NOMO-1 treated with dmso at 0.1 percent for 144 hours (cell line): ENCODE results near the gene ZFAND2B.
"Not testable (repeated sequence)": the region's sequence is repeated elsewhere in the genome, so short reads cannot be mapped to it uniquely, and the experiment has no call there.

Source experiments
- DNase-seq: peaks from one replicate; lab custom pipeline; 2025; ENCODE audit not compliant: unreplicated experiment; lab: John Stamatoyannopoulos, UW

ZFAND2B gene

DNA sequence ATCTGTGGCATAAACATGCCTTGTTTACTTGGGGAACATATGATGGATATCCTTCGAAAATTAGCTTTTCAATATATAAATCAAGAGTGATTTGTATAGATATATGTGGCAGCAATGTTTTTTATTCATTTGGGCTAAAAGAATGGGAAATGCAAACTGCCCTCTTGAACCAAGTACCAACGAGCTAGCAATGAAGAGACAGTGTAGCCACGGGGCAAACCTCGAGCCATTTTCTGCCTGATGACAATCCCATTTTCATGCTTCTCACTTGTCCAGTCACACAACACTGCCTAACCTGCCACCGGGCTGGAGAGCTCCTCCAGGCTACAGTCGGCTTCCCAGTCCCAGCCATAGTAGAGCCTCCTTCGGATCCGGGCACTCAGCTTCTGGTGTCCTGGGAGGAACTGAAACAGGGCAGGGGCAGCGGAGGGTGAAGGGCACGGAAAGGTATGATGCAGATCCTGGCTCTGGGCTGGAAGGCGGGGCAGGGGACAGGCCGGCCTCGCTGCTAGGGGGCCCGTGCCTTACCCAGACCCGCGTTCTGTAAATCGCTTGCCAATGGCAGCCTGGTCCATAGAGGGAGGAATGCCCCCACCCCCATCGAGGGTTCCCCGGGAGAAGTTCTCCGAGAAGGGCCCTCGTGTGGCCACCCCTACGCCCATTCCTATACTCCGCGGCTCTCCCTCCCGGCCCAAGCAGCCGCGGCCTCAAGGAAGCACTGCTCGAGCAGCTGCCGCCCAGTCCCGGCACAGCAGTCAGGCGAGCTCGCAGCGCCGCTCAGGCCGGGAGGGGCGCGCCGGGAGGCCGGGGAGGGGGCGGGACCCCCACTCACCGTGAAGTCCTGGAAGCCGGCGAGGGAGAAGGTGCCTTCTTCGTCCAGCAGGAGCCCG lies 30.4 kb upstream of the ZFAND2B start:
- DNase-seq: peak; percentile 27

- peak; percentile 80 for DNase-seq
Observed at GRCh38 chr2:219176818-219177551, 29.6 kb upstream of the ZFAND2B start, which contains the start of gene CNPPD1. TSS of gene CNPPD1 (minus strand) at chr2:219176925. CDS start at chr2:219176828, 97 bp downstream.

DNA sequence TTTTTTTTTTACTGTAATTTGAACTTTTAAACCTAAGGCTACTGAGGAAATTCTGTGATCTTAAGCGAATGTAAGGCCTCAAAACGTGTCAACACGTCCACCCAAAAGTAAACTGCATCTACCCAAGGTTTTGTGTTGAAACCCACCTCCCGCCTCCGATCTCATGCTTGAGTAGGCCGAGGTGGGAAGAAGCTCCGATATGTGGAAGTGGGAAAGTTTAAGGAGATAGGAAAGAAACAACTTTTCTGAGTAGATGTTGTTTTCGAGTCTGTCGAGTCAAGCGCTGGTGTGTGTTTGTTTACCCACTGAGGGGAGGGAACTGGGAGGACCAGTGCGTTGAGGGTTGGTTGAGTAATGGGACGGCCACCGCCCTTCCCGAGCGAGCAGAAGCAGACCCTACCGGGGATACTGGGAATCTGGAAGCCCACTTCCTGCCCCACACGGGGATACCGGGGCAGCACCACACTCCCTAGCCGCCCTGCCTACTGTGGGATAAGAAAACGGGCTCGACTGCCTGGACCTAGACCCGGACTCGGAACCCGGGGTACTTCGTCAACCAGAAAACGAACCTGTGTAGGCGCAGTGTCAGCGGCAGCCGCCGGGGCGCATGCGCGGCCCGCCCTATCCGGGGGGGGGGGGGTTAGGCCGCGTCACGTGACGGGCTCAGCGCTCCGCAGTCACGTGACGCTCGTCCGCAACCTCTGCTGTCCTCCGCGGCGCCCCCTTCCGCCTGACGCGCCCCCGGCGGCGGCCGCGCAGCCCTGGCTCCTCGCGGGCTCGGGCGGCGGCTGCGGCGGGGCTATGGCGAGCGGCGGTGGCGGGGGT lies 28.8 kb upstream of the ZFAND2B start, which contains the start of gene RETREG2:
RETREG2 (plus strand) TSS at position 724 of the 825 bp plus-strand sequence; CDS start at position 802, 78 bp downstream.
- peak; percentile 86 for DNase-seq

- peak; percentile 15 for DNase-seq
Observed at GRCh38 chr2:219178377-219179175, 28.0 kb upstream of the ZFAND2B start.

- no peak for DNase-seq
Observed at GRCh38 chr2:219179601-219180465, 26.7 kb upstream of the ZFAND2B start.

- DNase-seq: no peak
Observed at GRCh38 chr2:219180961-219181360, 25.6 kb upstream of the ZFAND2B start.

GRCh38 chr2:219181531-219181930 lies 25.1 kb upstream of the ZFAND2B start:
- no peak for DNase-seq

DNA sequence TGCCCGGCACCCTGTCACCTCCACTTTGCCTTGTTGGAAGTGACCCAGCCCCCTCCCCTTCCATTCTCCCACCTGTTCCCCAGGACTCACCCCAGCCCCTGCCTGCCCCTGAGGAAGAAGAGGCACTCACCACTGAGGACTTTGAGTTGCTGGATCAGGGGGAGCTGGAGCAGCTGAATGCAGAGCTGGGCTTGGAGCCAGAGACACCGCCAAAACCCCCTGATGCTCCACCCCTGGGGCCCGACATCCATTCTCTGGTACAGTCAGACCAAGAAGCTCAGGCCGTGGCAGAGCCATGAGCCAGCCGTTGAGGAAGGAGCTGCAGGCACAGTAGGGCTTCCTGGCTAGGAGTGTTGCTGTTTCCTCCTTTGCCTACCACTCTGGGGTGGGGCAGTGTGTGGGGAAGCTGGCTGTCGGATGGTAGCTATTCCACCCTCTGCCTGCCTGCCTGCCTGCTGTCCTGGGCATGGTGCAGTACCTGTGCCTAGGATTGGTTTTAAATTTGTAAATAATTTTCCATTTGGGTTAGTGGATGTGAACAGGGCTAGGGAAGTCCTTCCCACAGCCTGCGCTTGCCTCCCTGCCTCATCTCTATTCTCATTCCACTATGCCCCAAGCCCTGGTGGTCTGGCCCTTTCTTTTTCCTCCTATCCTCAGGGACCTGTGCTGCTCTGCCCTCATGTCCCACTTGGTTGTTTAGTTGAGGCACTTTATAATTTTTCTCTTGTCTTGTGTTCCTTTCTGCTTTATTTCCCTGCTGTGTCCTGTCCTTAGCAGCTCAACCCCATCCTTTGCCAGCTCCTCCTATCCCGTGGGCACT lies 24.0 kb upstream of the ZFAND2B start:
- DNase-seq: no peak

DNA sequence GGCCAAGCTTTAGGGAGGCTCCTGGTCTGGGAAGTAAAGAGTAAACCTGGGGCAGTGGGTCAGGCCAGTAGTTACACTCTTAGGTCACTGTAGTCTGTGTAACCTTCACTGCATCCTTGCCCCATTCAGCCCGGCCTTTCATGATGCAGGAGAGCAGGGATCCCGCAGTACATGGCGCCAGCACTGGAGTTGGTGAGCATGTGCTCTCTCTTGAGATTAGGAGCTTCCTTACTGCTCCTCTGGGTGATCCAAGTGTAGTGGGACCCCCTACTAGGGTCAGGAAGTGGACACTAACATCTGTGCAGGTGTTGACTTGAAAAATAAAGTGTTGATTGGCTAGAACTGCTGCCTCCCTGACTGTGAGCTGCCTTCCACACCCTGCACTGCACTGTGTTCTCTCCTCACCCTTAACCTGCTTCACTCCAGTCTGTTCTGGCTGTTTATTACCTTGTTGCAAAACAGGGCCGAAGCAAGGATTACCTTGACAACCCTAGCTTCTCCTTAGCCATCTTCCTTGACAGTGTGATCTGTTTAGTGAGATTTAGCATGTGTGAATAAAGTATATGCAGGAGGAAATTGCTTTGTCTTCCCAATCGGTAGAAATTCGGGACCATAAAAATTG lies 23.3 kb upstream of the ZFAND2B start:
- DNase-seq: no peak

GRCh38 chr2:219184121-219184520 lies 22.5 kb upstream of the ZFAND2B start:
- no peak for DNase-seq

DNA sequence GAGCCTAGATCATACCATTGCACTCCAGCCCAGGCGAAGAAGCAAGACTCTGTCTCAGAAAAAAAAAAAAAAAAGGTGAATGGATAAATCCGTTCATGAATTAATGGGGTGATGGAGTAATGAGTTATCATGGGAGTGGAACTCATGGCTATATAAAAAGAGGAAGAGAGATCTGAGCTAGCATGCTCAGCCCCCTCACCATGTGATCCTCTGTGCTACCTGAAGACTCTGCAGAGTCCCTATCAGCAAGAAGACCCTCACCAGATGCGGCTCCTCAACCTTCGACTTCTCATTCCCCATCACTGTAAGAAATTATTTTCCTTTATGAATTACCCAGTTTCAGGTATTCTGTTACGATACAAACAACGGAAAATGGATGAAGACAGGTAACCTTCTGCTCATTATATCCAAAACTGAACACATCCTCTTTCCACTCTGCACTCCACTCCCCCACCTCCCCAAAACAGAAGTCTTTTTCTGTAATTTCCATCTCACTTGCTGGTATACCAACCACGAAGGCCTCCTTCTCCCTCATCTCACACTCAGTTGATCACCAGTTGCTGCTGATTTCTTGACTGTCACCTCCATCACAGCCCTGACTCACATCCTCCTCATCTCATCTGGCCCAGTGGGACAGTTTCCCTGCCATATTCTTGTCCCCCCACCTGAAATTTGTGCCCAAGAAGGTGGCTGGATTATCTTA lies 19.7 kb upstream of the ZFAND2B start:
- DNase-seq: no peak

GRCh38 chr2:219197388-219197787 lies 9.2 kb upstream of the ZFAND2B start:
- DNase-seq: no peak

GRCh38 chr2:219198974-219199373 lies 7.6 kb upstream of the ZFAND2B start:
- no peak for DNase-seq

- no peak for DNase-seq
Observed at GRCh38 chr2:219199470-219200211, 6.9 kb upstream of the ZFAND2B start.

DNA sequence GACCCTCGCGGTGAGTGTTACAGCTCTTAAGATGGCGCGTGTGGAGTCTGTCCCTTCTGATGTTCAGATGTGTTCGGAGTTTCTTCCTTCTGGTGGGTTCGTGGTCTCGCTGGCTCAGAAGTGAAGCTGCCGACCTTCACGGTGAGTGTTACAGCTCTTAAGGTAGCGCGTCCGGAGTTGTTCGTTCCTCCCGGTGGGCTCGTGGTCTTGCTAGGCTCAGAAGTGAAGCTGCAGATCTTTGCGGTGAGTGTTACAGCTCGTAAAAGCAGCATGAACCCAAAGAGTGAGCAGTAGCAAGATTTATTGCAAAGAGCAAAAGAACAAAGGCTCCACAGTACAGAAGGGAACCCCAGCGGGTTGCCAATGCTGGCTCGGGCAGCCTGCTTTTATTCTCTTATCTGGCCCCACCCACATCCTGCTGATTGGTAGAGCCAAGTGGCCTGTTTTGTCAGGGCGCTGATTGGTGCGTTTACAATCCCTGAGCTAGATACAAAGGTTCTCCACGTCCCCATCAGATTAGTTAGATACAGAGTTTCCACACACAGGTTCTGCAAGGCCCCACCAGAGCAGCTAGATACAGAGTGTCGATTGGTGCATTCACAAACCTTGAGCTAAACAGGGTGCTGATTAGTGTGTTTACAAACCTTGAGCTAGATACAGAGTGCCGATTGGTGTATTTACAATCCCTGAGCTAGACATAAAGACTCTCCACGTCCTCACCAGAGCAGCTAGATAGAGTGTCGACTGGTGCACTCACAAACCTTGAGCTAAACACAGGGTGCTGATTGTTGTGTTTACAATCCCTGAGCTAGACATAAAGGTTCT lies 5.9 kb upstream of the ZFAND2B start:
- not testable (repeated sequence) for DNase-seq

- not testable (repeated sequence) for DNase-seq
Observed at GRCh38 chr2:219201331-219201730, 5.3 kb upstream of the ZFAND2B start.
